ENCODE measurements around the gene PLEKHA1.

Gene PLEKHA1

GRCh38 chr10:122329416-122329815, 45.1 kb upstream of the PLEKHA1 start:
- TF ChIP-seq CTCF (IDR thresholded peaks at IDR 0.05; ENCODE audit: insufficient read depth, low read length, poor library complexity, severe bottlenecking) (no peak), EZH2phosphoT487 (conservative IDR thresholded peaks at IDR 0.05; ENCODE audit: low read length) (no peak)
- Histone ChIP-seq H4K20me1 (ENCODE audit: low read depth, low read length) (no peaks in the 10 kb centered on the region), H2AFZ (ENCODE audit: low read depth, low read length, severe bottlenecking) (no peak overlapping the region), H3K9me2 (replicated peaks; ENCODE audit: insufficient read depth, low read length) (no peaks in the 10 kb centered on the region), H3K27ac (ENCODE audit: low read depth, low read length) (no peak overlapping the region), H3K9ac (ENCODE audit: low read length) (no peak overlapping the region), H3K4me2 (ENCODE audit: low read depth, low read length, poor library complexity, severe bottlenecking) (no peak overlapping the region), H3K9me3 (ENCODE audit: insufficient read depth, low read length) (no peaks in the 10 kb centered on the region), H3K4me3 (ENCODE audit: insufficient read depth, low read length, poor library complexity, severe bottlenecking) (no peak overlapping the region), H3F3A (ENCODE audit: insufficient read depth) (no peaks in the 10 kb centered on the region), H3K27me3 (ENCODE audit: low read length) (no peaks in the 10 kb centered on the region), H3K36me3 (ENCODE audit: low read length) (no peaks in the 10 kb centered on the region), H3K79me2 (ENCODE audit: insufficient read depth, low read length) (no peaks in the 10 kb centered on the region)

GRCh38 chr10:122331100-122331499, 43.4 kb upstream of the PLEKHA1 start:
- Histone ChIP-seq H4K20me1 (ENCODE audit: low read depth, low read length) (no peaks in the 10 kb centered on the region), H3K79me2 (ENCODE audit: insufficient read depth, low read length) (no peaks in the 10 kb centered on the region), H3K4me2 (ENCODE audit: low read depth, low read length, poor library complexity, severe bottlenecking) (no peak overlapping the region), H3K9me3 (ENCODE audit: insufficient read depth, low read length) (no peaks in the 10 kb centered on the region), H3F3A (ENCODE audit: insufficient read depth) (no peaks in the 10 kb centered on the region), H3K9me2 (replicated peaks; ENCODE audit: insufficient read depth, low read length) (no peaks in the 10 kb centered on the region), H3K36me3 (ENCODE audit: low read length) (no peaks in the 10 kb centered on the region), H2AFZ (ENCODE audit: low read depth, low read length, severe bottlenecking) (no peak overlapping the region), H3K27ac (ENCODE audit: low read depth, low read length) (no peak overlapping the region), H3K9ac (ENCODE audit: low read length) (no peak overlapping the region), H3K4me3 (ENCODE audit: insufficient read depth, low read length, poor library complexity, severe bottlenecking) (no peak overlapping the region), H3K27me3 (ENCODE audit: low read length) (no peaks in the 10 kb centered on the region)
- TF ChIP-seq CTCF (IDR thresholded peaks at IDR 0.05; ENCODE audit: insufficient read depth, low read length, poor library complexity, severe bottlenecking) (no peak), EZH2phosphoT487 (conservative IDR thresholded peaks at IDR 0.05; ENCODE audit: low read length) (no peak)

- no peak for TF ChIP-seq EZH2phosphoT487 (conservative IDR thresholded peaks at IDR 0.05; ENCODE audit: low read length)
- TF ChIP-seq CTCF (IDR thresholded peaks at IDR 0.05; ENCODE audit: insufficient read depth, low read length, poor library complexity, severe bottlenecking) = no peak
- Histone ChIP-seq H3K36me3 (ENCODE audit: low read length) (no peaks in the 10 kb centered on the region), H3K9me2 (replicated peaks; ENCODE audit: insufficient read depth, low read length) (no peaks in the 10 kb centered on the region), H3K4me2 (ENCODE audit: low read depth, low read length, poor library complexity, severe bottlenecking) (no peak overlapping the region), H3K27me3 (ENCODE audit: low read length) (no peaks in the 10 kb centered on the region), H3K9ac (ENCODE audit: low read length) (no peak overlapping the region), H3F3A (ENCODE audit: insufficient read depth) (no peaks in the 10 kb centered on the region), H3K79me2 (ENCODE audit: insufficient read depth, low read length) (no peaks in the 10 kb centered on the region), H2AFZ (ENCODE audit: low read depth, low read length, severe bottlenecking) (no peak overlapping the region), H4K20me1 (ENCODE audit: low read depth, low read length) (no peaks in the 10 kb centered on the region), H3K9me3 (ENCODE audit: insufficient read depth, low read length) (no peaks in the 10 kb centered on the region), H3K27ac (ENCODE audit: low read depth, low read length) (no peak overlapping the region), H3K4me3 (ENCODE audit: insufficient read depth, low read length, poor library complexity, severe bottlenecking) (no peak overlapping the region)
Observed at GRCh38 chr10:122331615-122332446, 42.7 kb upstream of the PLEKHA1 start.

Measured in SU-DHL-6 (cell line).